ENCODE results near the gene MORF4L1. TPM values are rescaled to one million over a fixed set of nuclear protein-coding genes. Genes with fewer than 3 reads are reported as not detected.

Gene MORF4L1
- total and polyA plus RNA-seq, 11 donors: 162 to 549 (median 328) TPM

- peaks cover 0 to 54% (median 27%) of the 10 kb centered on the region in 12 donors for H3K4me1 ChIP-seq
- no peaks in the 10 kb centered on the region for H3K9me3 ChIP-seq
- intact Hi-C loops (cut with DNase I): no loop called here
- H3K36me3 ChIP-seq: peaks cover 0 to 88% (median 33%) of the 10 kb centered on the region in 9 donors
- WGBS, 4 donors: 80 to 95% (median 90%) methylated on average over 16 to 21 of the region's 21 CpGs
- peak in 1 of 4 donors; percentile 7 for ATAC-seq
- TF ChIP-seq, protein P1, sequence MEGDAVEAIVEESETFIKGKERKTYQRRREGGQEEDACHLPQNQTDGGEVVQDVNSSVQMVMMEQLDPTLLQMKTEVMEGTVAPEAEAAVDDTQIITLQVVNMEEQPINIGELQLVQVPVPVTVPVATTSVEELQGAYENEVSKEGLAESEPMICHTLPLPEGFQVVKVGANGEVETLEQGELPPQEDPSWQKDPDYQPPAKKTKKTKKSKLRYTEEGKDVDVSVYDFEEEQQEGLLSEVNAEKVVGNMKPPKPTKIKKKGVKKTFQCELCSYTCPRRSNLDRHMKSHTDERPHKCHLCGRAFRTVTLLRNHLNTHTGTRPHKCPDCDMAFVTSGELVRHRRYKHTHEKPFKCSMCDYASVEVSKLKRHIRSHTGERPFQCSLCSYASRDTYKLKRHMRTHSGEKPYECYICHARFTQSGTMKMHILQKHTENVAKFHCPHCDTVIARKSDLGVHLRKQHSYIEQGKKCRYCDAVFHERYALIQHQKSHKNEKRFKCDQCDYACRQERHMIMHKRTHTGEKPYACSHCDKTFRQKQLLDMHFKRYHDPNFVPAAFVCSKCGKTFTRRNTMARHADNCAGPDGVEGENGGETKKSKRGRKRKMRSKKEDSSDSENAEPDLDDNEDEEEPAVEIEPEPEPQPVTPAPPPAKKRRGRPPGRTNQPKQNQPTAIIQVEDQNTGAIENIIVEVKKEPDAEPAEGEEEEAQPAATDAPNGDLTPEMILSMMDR (IDR thresholded peaks at IDR 0.05): no peak
- no peak for TF ChIP-seq POLR2A (IDR thresholded peaks at IDR 0.05)
- DNase-seq: no peak
- no peak overlapping the region for H3K4me3 ChIP-seq
- no peaks in the 10 kb centered on the region for H3K27me3 ChIP-seq
- H3K27ac ChIP-seq: peak overlapping the region in 3 of 12 donors; percentile 32 to 66 (median 42)
Observed at GRCh38 chr15:78931439-78932257, 59.0 kb downstream of the MORF4L1 start.

DNA sequence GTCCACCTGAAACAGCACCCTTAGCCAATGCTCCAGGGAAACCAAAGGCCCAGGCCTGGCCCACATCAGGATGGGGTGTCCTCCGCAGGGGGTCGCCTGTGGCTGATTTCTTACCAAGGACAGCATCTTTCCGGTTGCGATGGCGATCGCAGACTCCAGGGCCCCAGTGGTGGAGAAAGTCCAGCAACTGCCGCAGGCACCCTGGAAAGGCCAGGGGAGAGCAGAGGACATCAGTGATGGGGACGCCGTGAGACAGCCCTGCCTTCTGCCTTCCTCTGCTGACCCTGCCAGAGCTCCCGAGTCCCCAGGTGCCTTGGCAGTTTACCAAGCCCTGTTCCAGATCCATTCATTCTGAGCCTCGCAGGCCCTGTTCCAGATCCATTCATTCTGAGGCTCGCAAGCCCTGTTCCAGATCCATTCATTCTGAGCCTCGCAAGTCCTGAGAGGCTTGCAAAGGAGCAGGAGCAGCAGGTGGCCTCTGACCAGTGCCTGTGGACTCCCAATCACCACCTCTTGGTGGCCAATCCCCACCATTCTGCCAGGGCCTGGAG is 59.6 kb downstream of the MORF4L1 start:
- no peaks in the 10 kb centered on the region for H3K27me3 ChIP-seq
- intact Hi-C loops (cut with DNase I): no loop called here
- no peak for DNase-seq
- TF ChIP-seq, protein P1 (IDR thresholded peaks at IDR 0.05): no peak
- no peak for TF ChIP-seq POLR2A (IDR thresholded peaks at IDR 0.05)
- H3K36me3 ChIP-seq: peaks cover 0 to 81% (median 26%) of the 10 kb centered on the region in 9 donors
- ATAC-seq: no peak
- H3K4me3 ChIP-seq: no peak overlapping the region
- WGBS, 4 donors: 75 to 87% (median 84%) methylated on average over 11 to 13 of the region's 13 CpGs
- no peak overlapping the region for H3K27ac ChIP-seq
- H3K9me3 ChIP-seq: no peaks in the 10 kb centered on the region
- peaks cover 0 to 61% (median 31%) of the 10 kb centered on the region in 12 donors for H3K4me1 ChIP-seq

- peak overlapping the region in 11 of 12 donors; percentile 6 to 89 (median 62) for H3K27ac ChIP-seq
- H3K36me3 ChIP-seq: peaks cover 0 to 73% (median 17%) of the 10 kb centered on the region in 9 donors
Observed at GRCh38 chr15:78933187-78933822, 60.6 kb downstream of the MORF4L1 start.

More at GRCh38 chr15:78933187-78933822, 60.6 kb downstream of the MORF4L1 start:
- intact Hi-C loops (cut with DNase I): no loop called here
- Histone ChIP-seq H3K4me1 (peaks cover 3 to 71% (median 41%) of the 10 kb centered on the region in 12 donors), H3K27me3 (no peaks in the 10 kb centered on the region), H3K4me3 (no peak overlapping the region), H3K9me3 (no peaks in the 10 kb centered on the region)
- TF ChIP-seq POLR2A (IDR thresholded peaks at IDR 0.05): no peak
- TF ChIP-seq, protein P1 (IDR thresholded peaks at IDR 0.05): no peak
- ATAC-seq (no peak), DNase-seq (no peak)
- 73 to 83% (median 77%) methylated on average over 12 of the region's 12 CpGs for WGBS, 4 donors

Measured in heart left ventricle (tissue), 16 donors.